Stimulated activated CD8-positive, alpha-beta memory T cell treated with anti-CD3 and anti-CD28 coated beads, Interleukin-4, amount 100 ng/mL, for 1 hour (primary cell): Measurements from ENCODE around the gene ROR2.
A peak's percentile ranks its signal among the peaks of the same experiment; 100 is the strongest.
"Not testable (repeated sequence)": the region's sequence is repeated elsewhere in the genome, so short reads cannot be mapped to it uniquely, and the experiment has no call there.

Experiments used
- DNase-seq, 2 donors: peaks; one replicate each; pipeline ENCODE4 v3.0.0-alpha.2; 2020; ENCODE audit warnings: low read depth in 2 of 2, low spot score in 1 of 2

The ROR2 gene

DNA sequence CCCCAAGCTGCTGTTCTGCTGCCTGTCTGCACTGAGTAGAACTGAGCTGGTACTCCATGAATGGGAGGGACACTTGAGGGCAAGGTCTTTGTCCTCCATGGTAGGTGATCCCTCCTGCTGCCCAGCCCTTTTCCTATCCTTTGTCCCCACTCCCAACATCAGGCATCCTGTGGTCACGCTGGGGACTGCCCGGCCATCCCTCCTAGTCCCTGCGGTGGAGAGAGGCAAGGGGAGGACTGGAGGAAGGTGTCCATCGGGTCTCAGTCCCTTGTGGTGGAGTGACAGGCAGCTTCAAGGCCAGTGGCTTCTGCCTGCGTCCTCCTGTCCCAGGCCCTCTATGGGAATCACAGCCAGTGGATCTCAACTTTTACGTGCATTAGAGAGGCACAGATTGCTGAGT lies 25.9 kb downstream of the ROR2 start:
- DNase-seq: no peak

DNA sequence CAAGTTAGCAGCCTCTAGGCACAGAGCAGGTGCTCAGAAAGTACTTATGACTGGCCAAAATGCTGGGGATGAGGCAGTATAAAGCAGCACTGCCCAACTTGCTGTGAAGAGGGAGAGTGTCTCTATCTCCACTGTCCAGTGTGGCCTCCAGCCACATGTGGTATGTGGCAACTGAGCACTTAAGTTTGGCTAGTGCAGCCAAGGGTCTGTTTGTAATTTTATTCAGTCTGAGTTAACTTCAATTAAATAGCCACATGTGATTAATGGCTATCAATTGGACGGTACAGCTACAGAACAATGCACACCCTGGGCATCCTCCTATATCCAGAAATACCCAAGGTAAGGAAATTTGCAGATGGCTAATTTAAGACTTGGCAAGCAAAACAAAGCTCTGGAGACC lies 26.9 kb downstream of the ROR2 start:
- no peak for DNase-seq

DNA sequence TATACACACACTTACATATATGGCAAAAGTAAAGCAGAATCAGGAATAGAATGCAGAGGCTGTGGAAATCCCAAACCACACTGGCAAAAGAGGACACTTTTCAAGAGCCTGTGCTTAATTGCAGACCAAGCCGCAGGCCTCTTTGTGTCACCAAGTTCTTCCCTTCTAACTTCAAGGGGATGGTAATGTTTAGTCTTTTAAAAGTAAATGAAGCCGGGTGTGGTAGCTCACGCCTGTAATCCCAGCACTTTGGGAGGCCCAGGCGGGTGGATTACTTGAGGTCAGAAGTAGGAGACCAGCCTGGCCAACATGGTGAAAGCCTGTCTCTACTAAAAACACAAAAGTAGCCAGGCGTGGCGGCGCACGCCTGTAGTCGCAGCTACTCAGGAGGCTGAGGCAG lies 28.7 kb downstream of the ROR2 start:
- DNase-seq: no peak

DNA sequence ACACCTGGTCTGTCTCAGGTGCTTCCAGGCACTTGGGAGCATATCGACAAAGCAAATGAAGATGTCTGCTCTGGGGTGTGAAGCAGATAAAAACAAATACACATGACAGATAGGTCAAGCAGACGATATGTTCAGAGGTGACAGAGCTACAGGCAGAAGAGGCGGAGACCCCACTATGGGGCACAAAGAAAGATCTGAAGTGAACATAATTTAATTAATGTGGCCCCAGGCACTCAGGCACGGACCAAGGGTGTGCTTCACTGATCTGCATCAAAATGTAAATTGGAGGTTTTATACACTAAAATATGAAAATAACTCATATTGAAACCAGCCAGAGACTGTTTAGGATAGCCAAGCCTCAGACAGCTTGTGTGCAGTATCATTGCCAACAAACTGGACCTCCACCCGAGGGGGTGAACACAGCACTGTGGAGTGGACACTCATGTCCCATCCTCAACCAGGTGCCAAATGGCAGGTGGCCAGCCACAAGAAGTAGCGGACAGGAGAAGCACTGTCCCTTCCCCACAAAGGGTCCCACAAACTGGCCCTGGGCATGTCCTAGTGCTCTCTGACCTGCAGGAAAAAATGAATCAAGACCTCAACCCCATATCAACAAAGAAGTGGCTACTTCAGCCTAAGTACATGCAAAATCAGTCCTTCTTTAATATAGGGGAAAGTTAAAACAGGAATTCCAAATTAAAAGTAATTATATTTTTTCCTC lies 29.2 kb downstream of the ROR2 start:
- DNase-seq: no peak

DNA sequence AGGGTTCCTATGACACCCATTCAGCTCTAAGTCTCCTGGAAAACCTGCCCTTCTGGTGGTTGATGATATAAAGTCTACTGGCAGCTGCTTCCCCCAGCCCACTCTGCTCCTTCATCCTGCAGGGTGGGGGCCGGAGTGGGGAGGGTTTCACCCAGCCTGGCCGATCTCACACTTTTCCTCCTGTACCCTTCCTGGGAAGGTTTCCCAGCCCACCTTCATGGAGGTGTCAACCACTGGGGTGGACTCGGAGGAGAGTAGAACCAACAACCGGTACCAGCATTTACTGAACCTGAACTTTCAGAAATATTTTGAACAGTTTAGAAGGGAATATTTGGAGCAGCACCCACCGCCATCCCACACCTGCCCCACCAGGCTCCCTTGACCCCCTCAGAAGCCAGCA lies 30.4 kb downstream of the ROR2 start:
- DNase-seq: no peak

DNA sequence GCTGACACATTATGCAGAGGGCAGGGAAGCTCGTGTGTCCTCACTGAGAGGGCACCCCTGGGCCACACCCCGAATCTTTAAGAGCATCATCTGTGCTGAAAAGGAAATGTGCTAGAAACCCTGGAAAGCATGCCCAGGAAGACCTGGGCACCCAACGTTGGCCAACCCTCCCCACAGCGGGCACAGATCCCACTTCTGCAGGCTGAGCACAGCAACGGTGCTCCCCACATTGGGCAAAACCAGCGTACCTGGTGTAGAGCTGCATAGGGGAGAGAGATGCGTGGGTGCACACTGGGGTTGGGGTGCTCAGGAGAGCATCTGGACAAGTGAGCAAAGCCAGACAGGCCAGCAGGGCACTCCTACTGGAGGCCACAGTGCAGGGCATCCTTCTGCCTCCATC lies 32.6 kb downstream of the ROR2 start:
- DNase-seq: no peak

DNA sequence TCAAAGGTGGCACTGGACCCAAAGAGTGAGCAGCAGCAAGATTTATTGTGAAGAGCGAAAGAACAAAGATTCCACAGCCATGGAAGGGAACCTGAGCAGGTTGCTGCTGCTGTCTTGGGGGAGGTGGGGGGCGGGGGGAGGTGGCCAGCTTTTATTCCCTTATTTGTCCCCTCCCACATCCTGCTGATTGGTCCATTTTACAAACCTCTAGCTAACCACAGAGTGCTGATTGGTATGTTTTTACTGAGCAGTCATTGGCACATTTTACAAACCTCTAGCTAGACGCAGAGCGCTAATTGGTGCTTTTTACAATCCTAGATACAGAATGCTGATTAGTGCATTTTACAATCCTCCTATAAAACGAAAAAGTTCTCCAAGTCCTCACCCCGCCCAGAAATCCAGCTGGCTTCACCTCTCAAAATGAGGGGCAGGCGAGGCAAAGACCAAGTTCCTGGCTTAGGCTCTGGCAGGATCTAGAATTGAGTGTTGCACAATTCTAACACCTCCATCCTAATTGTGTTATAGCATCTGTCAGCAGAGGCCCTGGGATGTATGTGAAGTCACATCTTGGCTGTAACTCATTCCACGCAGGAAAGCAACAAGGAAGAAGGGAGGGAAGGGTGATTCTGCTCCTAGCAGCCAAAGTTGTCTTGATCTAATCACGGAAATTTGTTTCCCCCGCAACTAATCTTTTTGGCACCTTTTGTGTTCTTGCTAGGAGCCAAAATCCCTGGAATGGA lies 34.3 kb downstream of the ROR2 start:
- no peak for DNase-seq

DNA sequence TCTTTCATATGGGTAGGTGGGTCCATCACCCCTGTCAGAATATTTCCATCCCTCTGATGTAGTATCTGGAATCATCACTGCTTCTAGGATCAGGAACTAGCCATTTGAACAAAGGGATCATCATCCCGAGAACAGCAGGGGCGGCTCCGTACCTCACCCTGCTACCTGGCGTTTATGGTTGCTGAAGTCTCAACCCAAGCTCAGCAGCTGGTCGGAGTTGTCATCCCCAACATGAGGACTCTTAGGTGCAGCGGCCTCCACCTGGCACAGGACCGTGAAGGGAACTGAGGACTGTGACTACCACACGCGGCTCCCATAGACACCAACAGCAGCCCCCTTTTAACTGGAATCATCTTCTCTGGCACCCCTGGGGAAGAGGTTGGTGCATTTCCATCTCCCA lies 35.1 kb downstream of the ROR2 start:
- DNase-seq: no peak

DNA sequence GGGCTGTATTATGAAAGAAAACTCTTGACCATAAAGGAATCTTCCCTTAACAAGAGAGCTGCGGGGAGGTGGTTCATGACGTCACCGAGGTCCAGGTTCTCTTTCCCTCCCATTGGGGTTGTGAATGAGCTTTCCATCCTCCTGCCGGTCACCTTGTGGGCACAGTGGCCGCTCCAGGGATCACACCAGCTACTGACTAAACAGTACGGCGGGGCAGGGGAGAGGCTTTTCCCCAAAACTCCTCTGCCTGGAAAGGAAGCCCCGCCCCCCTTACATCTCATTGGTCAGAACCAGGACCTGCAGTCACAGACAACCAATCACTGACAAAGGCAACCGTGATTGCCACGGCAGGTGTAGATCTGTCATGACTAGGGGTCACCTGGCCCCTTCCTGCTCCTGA lies 35.6 kb downstream of the ROR2 start:
- DNase-seq: no peak

DNA sequence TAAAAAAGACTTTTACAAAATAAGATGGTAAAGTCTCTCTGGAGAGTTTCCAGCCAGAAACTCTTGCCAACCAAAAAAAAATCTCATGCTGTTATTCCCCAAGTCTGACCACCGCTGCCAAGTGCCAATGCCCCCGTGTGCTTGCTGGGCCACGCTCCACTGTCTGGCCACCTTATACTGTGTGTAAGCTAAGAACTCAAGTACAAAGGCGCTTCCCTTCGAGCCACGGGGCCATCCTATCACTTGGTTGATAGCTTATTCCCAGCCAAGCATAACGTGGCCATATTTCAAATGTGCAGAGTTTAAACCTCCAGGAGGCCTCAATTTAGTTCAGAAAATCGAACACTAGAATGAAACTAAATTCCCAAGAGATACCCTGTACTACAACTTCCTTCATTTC lies 36.0 kb downstream of the ROR2 start:
- no peak for DNase-seq

DNA sequence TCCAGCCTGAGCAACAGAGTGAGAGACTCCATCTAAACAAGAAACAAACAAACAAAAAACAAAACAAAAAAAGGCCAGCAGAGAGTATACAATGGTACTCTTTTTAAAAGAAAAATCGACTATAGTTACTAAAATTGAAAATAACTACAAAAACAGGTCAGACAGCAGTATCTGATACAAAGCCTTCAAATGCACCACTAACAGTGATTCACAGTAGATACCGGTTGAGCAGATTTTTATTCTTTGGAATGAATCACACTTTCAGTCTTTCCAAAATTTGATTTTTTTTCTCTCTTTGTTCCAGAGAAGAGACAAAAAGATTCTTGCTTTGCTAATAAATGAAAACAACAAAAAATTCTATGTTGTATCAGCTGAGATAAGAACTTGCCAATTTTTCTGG lies 36.9 kb downstream of the ROR2 start:
- DNase-seq: no peak

DNA sequence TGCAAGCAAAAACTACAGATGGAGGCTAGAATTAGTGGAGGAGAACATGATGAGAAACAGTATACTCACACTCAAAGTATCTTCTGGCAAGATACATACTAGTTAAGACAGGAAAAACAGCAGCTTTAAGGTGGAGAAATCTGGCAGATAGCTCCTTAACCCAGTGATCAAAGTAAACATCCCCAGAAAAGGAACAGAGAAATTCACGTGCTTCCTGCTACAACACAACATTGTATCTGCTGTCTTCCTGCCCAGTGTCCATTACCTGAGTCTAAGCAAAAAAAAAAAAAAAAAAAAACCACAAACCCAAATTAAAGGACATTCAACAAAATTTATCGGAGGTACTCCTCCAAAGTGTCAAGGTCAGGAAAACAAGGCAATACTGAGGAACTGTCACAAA lies 38.4 kb downstream of the ROR2 start:
- DNase-seq: no peak

DNA sequence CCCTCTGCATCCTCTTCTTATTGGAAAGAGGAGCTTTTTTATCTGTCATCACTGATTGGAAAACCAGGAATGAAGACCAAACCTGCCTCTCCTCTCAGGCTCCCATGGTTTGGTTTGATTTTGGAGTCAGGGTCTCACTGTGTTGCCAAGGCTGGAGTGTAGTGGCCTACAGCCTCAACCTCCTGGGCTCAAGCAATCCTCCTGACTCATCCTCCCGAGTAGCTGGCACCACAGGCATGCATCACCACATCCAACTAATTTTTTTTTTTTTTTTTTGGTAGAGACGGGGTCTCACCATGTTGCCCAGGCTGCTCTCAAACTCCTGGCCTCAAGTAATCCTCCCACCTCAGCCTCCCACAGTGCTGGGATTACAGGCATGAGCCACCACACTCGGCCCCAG lies 40.8 kb downstream of the ROR2 start:
- not testable (repeated sequence) for DNase-seq

DNA sequence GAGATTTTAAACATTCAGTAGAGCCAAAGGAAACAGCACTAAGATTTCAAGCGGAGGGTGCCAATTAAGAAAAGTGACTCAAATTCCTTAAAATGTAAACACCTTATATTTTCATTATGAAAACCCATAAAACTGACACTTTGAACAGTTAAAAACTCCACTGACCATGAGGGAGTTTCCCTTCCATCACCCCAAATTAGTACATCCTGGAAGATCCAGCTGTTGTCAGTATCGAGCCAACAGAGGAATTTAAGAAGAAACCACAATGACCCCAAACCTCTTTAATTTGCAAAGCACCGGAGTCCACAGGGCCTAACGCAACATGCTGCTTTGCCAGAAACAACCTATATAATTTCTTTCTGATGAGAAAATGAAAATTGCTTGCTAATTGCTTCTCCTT lies 41.3 kb downstream of the ROR2 start:
- no peak for DNase-seq

DNA sequence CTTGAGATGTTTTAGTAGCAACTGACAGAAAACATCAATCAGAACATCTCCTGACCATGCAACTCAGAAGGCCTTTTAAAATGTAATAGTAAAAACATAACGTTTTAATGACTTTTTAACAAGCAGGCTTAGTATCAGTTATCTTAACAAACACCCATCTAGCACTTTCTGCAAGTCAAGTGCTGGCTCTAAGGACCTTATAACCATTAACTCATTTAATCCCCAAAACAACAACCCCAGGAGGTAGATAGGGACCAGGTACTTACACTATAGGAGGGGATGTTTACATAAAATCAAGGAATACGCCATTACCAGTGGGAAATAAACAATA lies 41.8 kb downstream of the ROR2 start:
- DNase-seq: no peak

DNA sequence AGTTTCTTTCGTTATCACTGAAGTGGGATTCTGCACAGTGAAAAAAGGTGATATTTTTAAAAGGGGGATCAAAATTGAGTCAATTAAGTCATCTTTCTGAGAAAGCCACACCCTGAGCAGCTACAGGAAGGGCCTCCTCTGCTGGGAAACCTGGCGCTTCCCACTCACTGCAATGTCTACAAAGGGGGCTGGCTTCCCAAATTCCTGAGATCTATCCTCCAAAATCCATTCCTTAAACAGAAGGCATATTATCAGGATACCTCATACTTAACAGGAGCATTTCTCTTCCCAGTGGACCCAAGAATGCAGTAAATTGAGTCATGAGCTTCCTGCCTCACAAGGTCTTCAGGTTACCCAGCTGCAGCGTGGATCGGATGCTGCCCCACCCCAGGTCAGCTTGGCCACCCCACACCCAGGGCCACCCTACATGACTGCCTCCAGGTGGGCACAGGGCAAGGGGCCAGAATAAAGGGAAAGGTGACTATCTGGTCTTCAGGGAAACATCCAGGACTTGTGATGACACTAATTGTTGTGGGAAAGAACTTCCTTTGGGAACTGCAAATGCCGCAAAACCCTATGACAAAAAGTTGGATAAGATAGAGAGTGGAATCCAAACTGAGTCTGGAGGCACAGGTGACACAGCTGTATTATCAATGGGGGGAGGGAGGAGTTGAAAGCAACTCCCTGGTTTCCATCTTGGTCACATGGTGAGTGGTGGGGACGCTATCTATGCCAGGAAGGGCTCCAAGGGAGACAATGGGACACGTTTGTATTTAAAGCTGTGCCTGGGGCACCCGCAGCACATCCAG lies 42.3 kb downstream of the ROR2 start:
- DNase-seq: no peak

DNA sequence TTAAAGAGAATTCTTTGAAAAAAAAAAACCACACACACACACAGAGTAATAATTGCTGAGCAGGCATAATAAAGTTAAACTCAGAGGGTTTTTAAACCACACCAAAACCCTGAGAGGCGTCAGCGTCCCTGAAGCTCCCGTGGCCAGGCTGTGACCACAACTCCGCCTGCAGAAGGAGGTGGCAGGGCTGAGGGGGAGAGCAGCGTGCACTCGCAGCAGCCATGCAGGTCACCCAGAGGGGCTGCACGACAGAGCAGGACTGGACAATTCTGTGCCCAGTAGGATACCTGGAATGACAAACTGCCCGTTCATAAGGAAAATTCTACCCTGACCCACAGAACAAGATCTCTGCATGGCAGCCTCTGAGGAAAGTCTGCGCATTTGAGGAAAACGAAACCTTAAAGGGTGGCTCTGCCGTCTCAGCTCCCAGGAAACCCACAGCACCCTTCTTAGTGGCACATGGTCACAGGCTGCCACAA lies 44.0 kb downstream of the ROR2 start:
- peak in 1 of 2 donors; percentile 15 for DNase-seq

DNA sequence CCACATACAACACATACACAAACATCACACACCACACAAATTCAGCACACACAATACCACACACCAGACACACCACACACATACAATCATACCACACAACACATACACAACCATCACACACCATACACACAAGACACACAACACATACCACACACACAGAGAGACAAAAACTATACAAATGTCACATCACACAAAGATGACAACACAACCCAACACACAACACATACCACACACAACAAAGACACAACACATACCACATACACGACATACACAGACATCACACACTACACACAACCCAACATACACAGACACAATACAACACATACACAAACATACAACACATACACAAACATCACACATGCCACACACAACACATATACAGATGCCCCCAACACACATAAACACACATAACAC lies 44.8 kb downstream of the ROR2 start:
- no peak for DNase-seq

DNA sequence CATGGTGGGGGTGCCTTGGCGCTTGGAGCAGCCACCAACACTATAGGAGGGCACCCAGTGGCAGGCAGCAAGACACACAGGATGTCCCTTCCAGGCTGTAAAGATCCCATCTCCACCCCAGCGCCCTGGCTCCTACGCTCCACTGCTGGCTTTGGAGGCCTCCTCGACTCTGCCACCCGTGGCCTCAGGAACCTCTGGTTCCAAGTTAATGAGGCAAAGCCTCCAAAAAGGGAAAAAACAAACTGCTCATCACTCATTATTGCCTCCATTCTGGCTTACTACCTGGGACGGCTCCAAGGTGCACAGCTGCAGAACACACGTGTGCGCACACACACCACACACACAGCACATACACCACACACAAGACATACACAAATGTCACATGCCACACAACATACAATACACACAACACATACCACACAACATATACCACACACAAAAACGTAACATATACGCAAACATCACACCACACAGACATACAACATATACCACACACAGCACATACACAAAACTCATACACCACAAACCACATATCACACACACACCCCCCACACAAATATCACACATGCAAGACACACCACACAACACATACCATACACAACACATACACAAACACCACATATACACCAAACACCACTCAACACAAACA lies 45.3 kb downstream of the ROR2 start:
- DNase-seq: no peak

DNA sequence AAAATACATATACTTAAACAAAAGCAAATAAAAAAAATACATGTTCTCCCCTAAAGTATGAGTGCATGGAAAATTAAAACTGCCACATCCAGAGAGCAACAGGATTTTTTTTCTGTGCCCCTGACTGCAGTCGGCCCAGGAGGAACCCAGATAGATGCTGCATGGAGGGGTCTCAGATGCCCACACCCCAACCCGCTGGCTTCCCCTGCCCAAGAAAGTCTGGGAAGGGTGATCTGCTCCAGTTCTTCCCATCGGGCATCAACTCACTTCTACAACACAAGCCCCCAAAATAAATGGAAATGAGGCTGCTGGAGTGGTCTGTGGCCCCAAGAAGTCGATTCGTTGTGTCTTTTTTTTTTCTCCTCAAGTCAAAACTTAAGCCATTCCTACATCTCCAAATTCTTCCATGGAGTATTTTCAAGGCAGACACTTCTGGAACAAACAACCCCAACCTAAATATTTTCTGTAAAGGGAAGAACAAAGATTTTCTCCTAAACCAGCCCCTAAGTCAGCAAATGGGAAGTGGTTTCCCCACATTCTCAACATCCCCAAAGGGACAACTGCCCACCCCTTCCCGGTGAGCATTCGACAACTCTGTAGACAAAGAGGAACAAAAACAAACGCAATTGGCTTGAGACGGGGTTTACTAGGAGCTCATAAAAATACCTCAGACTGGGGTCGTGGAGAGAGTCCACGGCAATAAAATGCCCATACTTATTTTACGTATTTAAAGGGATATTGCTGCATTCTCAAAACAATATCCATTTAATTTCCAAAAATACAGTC lies 46.7 kb downstream of the ROR2 start:
- no peak for DNase-seq
